GM19324 (cell line): Measurements from ENCODE around the gene SUMO2.
"Not testable (repeated sequence)": the region's sequence is repeated elsewhere in the genome, so short reads cannot be mapped to it uniquely, and the experiment has no call there.

Experiments used
- ATAC-seq: cut with Tn5 transposase; IDR thresholded peaks from one replicate; pipeline ENCODE4 v1.9.1; 2021; ENCODE audit warnings: mild to moderate bottlenecking, moderate library complexity; ENCODE audit not compliant: unreplicated experiment, low FRiP score

The SUMO2 gene

GRCh38 chr17:75146592-75146991 is 36.2 kb downstream of the SUMO2 start:
- ATAC-seq = no peak

- ATAC-seq = no peak
Observed at GRCh38 chr17:75144816-75145512, 37.8 kb downstream of the SUMO2 start.

GRCh38 chr17:75142236-75142971 is 40.4 kb downstream of the SUMO2 start:
- ATAC-seq = no peak

GRCh38 chr17:75138519-75138918 is 44.2 kb downstream of the SUMO2 start:
- no peak for ATAC-seq

- ATAC-seq = not testable (repeated sequence)
Observed at GRCh38 chr17:75137762-75138161, 45.0 kb downstream of the SUMO2 start.

- no peak for ATAC-seq
Observed at GRCh38 chr17:75135946-75136345, 46.8 kb downstream of the SUMO2 start.

GRCh38 chr17:75135452-75135851 is 47.3 kb downstream of the SUMO2 start:
- ATAC-seq = no peak

GRCh38 chr17:75133607-75134347 is 49.0 kb downstream of the SUMO2 start:
- ATAC-seq = not testable (repeated sequence)

GRCh38 chr17:75133001-75133400 is 49.8 kb downstream of the SUMO2 start:
- ATAC-seq = no peak

GRCh38 chr17:75132018-75133000 is 50.5 kb downstream of the SUMO2 start:
- not testable (repeated sequence) for ATAC-seq

GRCh38 chr17:75131278-75132017 is 51.3 kb downstream of the SUMO2 start, which contains the start of gene NT5C:
TSS of gene NT5C (minus strand) at chr17:75131742. CDS start at chr17:75131707, 35 bp downstream.
- peak; percentile 87 for ATAC-seq

- peak; percentile 17 for ATAC-seq
Observed at GRCh38 chr17:75130632-75131277, 52.0 kb downstream of the SUMO2 start.

GRCh38 chr17:75130059-75130631 is 52.6 kb downstream of the SUMO2 start:
- ATAC-seq = no peak

- no peak for ATAC-seq
Observed at GRCh38 chr17:75129576-75129975, 53.2 kb downstream of the SUMO2 start.

GRCh38 chr17:75128694-75129505 is 53.9 kb downstream of the SUMO2 start:
- no peak for ATAC-seq

GRCh38 chr17:75127936-75128335 is 54.8 kb downstream of the SUMO2 start:
- not testable (repeated sequence) for ATAC-seq

GRCh38 chr17:75126954-75127353 is 55.8 kb downstream of the SUMO2 start:
- ATAC-seq = no peak

GRCh38 chr17:75125984-75126383 is 56.8 kb downstream of the SUMO2 start:
- no peak for ATAC-seq
